ENCODE results near the gene DTNB.

The DTNB gene

DNA sequence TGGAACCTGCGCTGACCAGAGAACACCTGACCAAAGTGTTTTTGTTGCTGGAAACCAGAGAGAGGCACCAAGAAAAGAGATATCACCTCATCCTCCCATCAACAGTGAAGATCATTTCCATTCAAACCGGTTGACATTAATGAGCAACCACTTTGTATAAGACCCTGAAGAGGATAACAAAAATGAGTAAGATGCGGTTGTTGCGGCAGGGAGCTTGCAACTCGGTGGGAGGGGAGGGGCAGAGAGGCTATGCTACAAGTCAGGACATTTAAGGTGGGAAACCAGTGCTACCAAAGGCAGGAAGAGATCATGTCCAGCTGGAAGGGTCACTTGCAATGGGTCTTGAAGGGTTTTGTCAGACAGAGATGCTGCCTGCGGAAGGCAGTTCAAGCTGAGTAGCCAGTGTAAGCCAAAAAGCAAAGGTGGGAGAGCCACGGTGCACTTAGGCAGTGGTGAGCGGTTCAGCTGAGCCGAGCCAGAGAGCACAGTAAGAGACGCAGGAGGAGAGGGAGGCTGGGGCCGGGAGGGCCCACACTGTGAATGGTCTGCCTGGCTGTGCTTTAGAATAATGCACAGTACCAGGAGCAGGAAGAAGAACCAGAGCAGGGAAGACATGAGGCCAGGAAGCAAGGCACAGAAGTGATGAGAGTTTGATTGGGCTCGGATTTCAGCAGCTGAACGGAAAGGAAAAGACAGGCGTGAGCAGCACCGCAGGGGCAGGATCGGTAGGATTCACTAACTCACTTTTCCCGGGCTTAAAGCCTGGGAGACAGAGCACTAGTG is 24.4 kb upstream of the DTNB start:
- TF ChIP-seq, protein P1, sequence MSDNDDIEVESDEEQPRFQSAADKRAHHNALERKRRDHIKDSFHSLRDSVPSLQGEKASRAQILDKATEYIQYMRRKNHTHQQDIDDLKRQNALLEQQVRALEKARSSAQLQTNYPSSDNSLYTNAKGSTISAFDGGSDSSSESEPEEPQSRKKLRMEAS (IDR thresholded peaks at IDR 0.05), result no peak
- TF ChIP-seq FOXM1 (IDR thresholded peaks at IDR 0.05; ENCODE audit: borderline replicate concordance, low read depth), result no peak
- no peak for TF ChIP-seq NFIC (IDR thresholded peaks at IDR 0.05)
- no peak for TF ChIP-seq RAD21 (IDR thresholded peaks at IDR 0.05; ENCODE audit: low read depth)
- TF ChIP-seq CREB1 (IDR thresholded peaks at IDR 0.05; ENCODE audit: low read depth), result no peak
- no peak for TF ChIP-seq REST (IDR thresholded peaks at IDR 0.05; ENCODE audit: low read depth)
- no peak for TF ChIP-seq TCF12 (IDR thresholded peaks at IDR 0.05; ENCODE audit: low read depth)
- no peak for TF ChIP-seq EGR1 (IDR thresholded peaks at IDR 0.05)
- no peak for TF ChIP-seq EP300 (IDR thresholded peaks at IDR 0.05; ENCODE audit: borderline replicate concordance)
- no peak for TF ChIP-seq ZBTB7A (IDR thresholded peaks at IDR 0.05; ENCODE audit: low read depth)
- TF ChIP-seq USF1 (IDR thresholded peaks at IDR 0.05), result no peak
- no peak for TF ChIP-seq TAF1 (IDR thresholded peaks at IDR 0.05; ENCODE audit: low read depth)
- no peak for TF ChIP-seq TEAD4 (IDR thresholded peaks at IDR 0.05)
- no peak for TF ChIP-seq CEBPB (IDR thresholded peaks at IDR 0.05)
- TF ChIP-seq YY1 (IDR thresholded peaks at IDR 0.05; ENCODE audit: low read depth), result no peak

- TF ChIP-seq TAF1 (IDR thresholded peaks at IDR 0.05; ENCODE audit: low read depth) (no peak), NFIC (IDR thresholded peaks at IDR 0.05) (no peak), TEAD4 (IDR thresholded peaks at IDR 0.05) (no peak), CEBPB (IDR thresholded peaks at IDR 0.05) (no peak), REST (IDR thresholded peaks at IDR 0.05; ENCODE audit: low read depth) (no peak), FOXM1 (IDR thresholded peaks at IDR 0.05; ENCODE audit: borderline replicate concordance, low read depth) (no peak), CREB1 (IDR thresholded peaks at IDR 0.05; ENCODE audit: low read depth) (no peak), TCF12 (IDR thresholded peaks at IDR 0.05; ENCODE audit: low read depth) (no peak), YY1 (IDR thresholded peaks at IDR 0.05; ENCODE audit: low read depth) (no peak), EGR1 (IDR thresholded peaks at IDR 0.05) (no peak)
Observed at GRCh38 chr2:25692737-25693445, 19.5 kb upstream of the DTNB start.

DNA sequence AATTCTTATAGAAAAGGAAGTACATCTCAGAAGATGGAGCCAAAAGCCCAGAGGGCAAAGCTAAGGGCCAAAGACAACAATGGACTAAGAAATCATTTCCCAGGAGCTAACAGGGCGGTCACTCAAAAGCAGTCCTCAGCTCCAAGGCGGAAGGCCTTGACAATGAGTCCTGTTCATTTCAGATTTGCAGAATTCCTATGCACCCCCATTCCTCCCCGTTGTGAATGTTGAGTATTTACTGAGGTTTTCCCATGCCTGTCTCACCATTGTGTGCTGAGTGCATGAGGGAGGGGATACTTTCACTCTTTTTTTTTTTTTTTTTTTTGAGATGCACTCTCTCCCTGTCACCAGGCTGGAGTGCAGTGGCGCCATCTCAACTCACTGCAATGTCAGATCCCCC is 18.8 kb upstream of the DTNB start:
- TF ChIP-seq RAD21 (IDR thresholded peaks at IDR 0.05; ENCODE audit: low read depth) (no peak), TAF1 (IDR thresholded peaks at IDR 0.05; ENCODE audit: low read depth) (no peak), YY1 (IDR thresholded peaks at IDR 0.05; ENCODE audit: low read depth) (no peak), TEAD4 (IDR thresholded peaks at IDR 0.05) (no peak), CREB1 (IDR thresholded peaks at IDR 0.05; ENCODE audit: low read depth) (no peak), TCF12 (IDR thresholded peaks at IDR 0.05; ENCODE audit: low read depth) (no peak), EGR1 (IDR thresholded peaks at IDR 0.05) (no peak), FOXM1 (IDR thresholded peaks at IDR 0.05; ENCODE audit: borderline replicate concordance, low read depth) (no peak), EP300 (IDR thresholded peaks at IDR 0.05; ENCODE audit: borderline replicate concordance) (no peak), USF1 (IDR thresholded peaks at IDR 0.05) (no peak), NFIC (IDR thresholded peaks at IDR 0.05) (no peak), REST (IDR thresholded peaks at IDR 0.05; ENCODE audit: low read depth) (no peak), ZBTB7A (IDR thresholded peaks at IDR 0.05; ENCODE audit: low read depth) (no peak), CEBPB (IDR thresholded peaks at IDR 0.05) (no peak)
- TF ChIP-seq, protein P1 (IDR thresholded peaks at IDR 0.05), result no peak
